Measurements from ENCODE around the gene ADGRL2. TPM values are rescaled to one million over a fixed set of nuclear protein-coding genes. Genes with fewer than 3 reads are reported as not detected.

ADGRL2 gene
- total RNA-seq, 4 donors from 2014 or later: 40.7 to 53.4 (median 44.2) TPM

GRCh38 chr1:82000221-82000620 lies 199.5 kb downstream of the ADGRL2 start:
- Histone ChIP-seq H3K4me3 (no peak overlapping the region), H3K27ac (no peak overlapping the region), H3K27me3 (no peaks in the 10 kb centered on the region), H3K9me3 (no peaks in the 10 kb centered on the region), H3K36me3 (no peaks in the 10 kb centered on the region), H3K4me1 (peaks cover 4% of the 10 kb centered on the region)
- no peak for DNase-seq (ENCODE audit: low spot score in 2 of 2)
- 96% methylated on average over 2 of the region's 2 CpGs for WGBS
- no peak for TF ChIP-seq CTCF (IDR thresholded peaks at IDR 0.05)
- no peak for TF ChIP-seq EP300 (IDR thresholded peaks at IDR 0.05)
- no peak for TF ChIP-seq POLR2AphosphoS5 (IDR thresholded peaks at IDR 0.05)
- no peak for TF ChIP-seq POLR2A (IDR thresholded peaks at IDR 0.05)

DNA sequence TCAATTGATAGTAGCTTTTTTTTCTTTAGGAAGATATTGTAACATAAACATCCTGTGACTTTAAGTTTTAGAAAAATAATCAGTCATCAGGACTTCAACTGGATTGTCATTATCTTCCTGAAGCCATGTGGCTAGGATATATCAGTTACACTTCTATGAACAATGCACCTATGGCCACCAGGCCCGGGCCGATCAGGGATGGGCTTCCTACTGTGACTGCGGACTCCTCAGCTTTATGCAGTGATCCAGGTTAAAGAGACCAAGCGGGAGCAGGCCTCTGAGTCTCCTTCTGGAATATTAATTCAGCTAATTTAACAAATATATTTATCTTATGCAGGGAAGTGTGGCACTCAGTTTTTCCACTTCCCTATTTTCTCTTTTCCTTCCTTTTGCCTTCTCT lies 200.6 kb downstream of the ADGRL2 start:
- TF ChIP-seq CTCF (IDR thresholded peaks at IDR 0.05): no peak
- no peak for TF ChIP-seq EP300 (IDR thresholded peaks at IDR 0.05)
- no peak for TF ChIP-seq POLR2AphosphoS5 (IDR thresholded peaks at IDR 0.05)
- no peak for TF ChIP-seq POLR2A (IDR thresholded peaks at IDR 0.05)
- 91% methylated on average over 4 of the region's 4 CpGs for WGBS
- DNase-seq (ENCODE audit: low spot score in 2 of 2): no peak

GRCh38 chr1:82007804-82008203 lies 207.1 kb downstream of the ADGRL2 start:
- no peaks in the 10 kb centered on the region for H3K9me3 ChIP-seq
- TF ChIP-seq POLR2AphosphoS5 (IDR thresholded peaks at IDR 0.05) (no peak), EP300 (IDR thresholded peaks at IDR 0.05) (no peak), POLR2A (IDR thresholded peaks at IDR 0.05) (no peak), CTCF (IDR thresholded peaks at IDR 0.05) (no peak)
- H3K27ac ChIP-seq: no peak overlapping the region
- H3K36me3 ChIP-seq: no peaks in the 10 kb centered on the region
- DNase-seq (ENCODE audit: low spot score in 2 of 2): no peak
- no peaks in the 10 kb centered on the region for H3K27me3 ChIP-seq
- no peaks in the 10 kb centered on the region for H3K4me1 ChIP-seq
- H3K4me3 ChIP-seq: no peak overlapping the region

More for the DNA sequence above, 200.6 kb downstream of the ADGRL2 start:
- H3K27me3 ChIP-seq: no peaks in the 10 kb centered on the region
- H3K27ac ChIP-seq: no peak overlapping the region
- peaks cover 4% of the 10 kb centered on the region for H3K4me1 ChIP-seq
- H3K4me3 ChIP-seq: no peak overlapping the region
- no peaks in the 10 kb centered on the region for H3K36me3 ChIP-seq
- no peaks in the 10 kb centered on the region for H3K9me3 ChIP-seq

DNA sequence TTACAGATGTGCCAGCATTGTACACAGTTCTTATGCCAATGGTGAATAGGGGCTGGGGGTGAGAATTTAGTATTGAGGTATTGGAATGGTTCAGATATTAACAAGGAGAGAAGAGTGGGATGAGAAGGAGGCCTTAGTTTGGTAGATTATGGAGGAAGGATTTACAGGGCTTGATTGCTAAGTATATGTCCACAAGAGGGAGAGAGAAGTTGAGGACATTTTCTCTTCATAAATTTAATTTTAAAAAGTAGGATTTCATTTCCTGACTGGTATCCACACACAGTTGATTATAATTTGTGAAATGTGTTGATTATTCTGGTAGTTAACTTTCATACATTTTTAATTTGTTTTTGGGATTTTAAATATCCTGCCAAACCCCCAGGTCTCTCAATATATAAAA lies 213.0 kb downstream of the ADGRL2 start:
- H3K4me1 ChIP-seq: no peaks in the 10 kb centered on the region
- TF ChIP-seq POLR2AphosphoS5 (IDR thresholded peaks at IDR 0.05): no peak
- no peak for TF ChIP-seq POLR2A (IDR thresholded peaks at IDR 0.05)
- no peak for TF ChIP-seq EP300 (IDR thresholded peaks at IDR 0.05)
- TF ChIP-seq CTCF (IDR thresholded peaks at IDR 0.05): no peak

GRCh38 chr1:82015444-82015843 lies 214.7 kb downstream of the ADGRL2 start:
- 91% methylated on average over 6 of the region's 6 CpGs for WGBS
- Histone ChIP-seq H3K27ac (no peak overlapping the region), H3K36me3 (no peaks in the 10 kb centered on the region), H3K4me1 (no peaks in the 10 kb centered on the region), H3K27me3 (no peaks in the 10 kb centered on the region), H3K9me3 (no peaks in the 10 kb centered on the region), H3K4me3 (no peak overlapping the region)
- DNase-seq (ENCODE audit: low spot score in 2 of 2): no peak
- TF ChIP-seq EP300 (IDR thresholded peaks at IDR 0.05): no peak
- no peak for TF ChIP-seq POLR2A (IDR thresholded peaks at IDR 0.05)
- TF ChIP-seq POLR2AphosphoS5 (IDR thresholded peaks at IDR 0.05): no peak
- TF ChIP-seq CTCF (IDR thresholded peaks at IDR 0.05): no peak

More for the DNA sequence above, 213.0 kb downstream of the ADGRL2 start:
- H3K9me3 ChIP-seq: no peaks in the 10 kb centered on the region
- DNase-seq (ENCODE audit: low spot score in 2 of 2): no peak
- H3K27ac ChIP-seq: no peak overlapping the region
- no peaks in the 10 kb centered on the region for H3K36me3 ChIP-seq
- no peak overlapping the region for H3K4me3 ChIP-seq
- H3K27me3 ChIP-seq: no peaks in the 10 kb centered on the region

Measured in suprapubic skin (tissue), 4 donors.